GM23338 (cell line): Measurements from ENCODE around the gene ENPP7. TPM values are rescaled to one million over a fixed set of nuclear protein-coding genes. Genes with fewer than 3 reads are reported as not detected.
A peak's percentile ranks its signal among the peaks of the same experiment; 100 is the strongest.

Source experiments
- ATAC-seq: fragments of 200-7000 bp; cut with Tn5 transposase; 3 replicates; pipeline ENCODE4 v1.9.1; 2020
- DNase-seq: peaks from one replicate; pipeline ENCODE4 v3.0.0-alpha.2; 2015; ENCODE audit warnings: low spot score
- H2AFZ ChIP-seq: fragments of 200-600 bp; sonication (generic); 2 replicates; pipeline ENCODE4 v1.8.0; 2016; ENCODE audit warnings: antibody characterized with exemption, mild to moderate bottlenecking, moderate library complexity
- H3F3A ChIP-seq: fragments of 200-600 bp; sonication (generic); replicated peaks from 2 replicates; pipeline ENCODE4 v1.8.0; 2017; ENCODE audit warnings: antibody characterized with exemption, mixed run types, low read depth
- H3K27ac ChIP-seq: fragments of 200-600 bp; sonication (generic); 2 replicates; pipeline ENCODE4 v1.6.1; 2016; ENCODE audit warnings: low read depth
- H3K27me3 ChIP-seq: fragments of 200-600 bp; sonication (generic); 2 replicates; pipeline ENCODE4 v1.8.0; 2016; ENCODE audit warnings: mild to moderate bottlenecking, mixed run types, moderate library complexity; ENCODE audit not compliant: insufficient read depth
- H3K36me3 ChIP-seq: fragments of 200-600 bp; sonication (generic); 2 replicates; pipeline ENCODE4 v1.8.0; 2016; ENCODE audit warnings: mild to moderate bottlenecking; ENCODE audit not compliant: insufficient read depth
- H3K4me1 ChIP-seq: fragments of 200-600 bp; sonication (generic); 2 replicates; pipeline ENCODE4 v1.8.0; 2016; ENCODE audit warnings: mild to moderate bottlenecking, moderate library complexity; ENCODE audit not compliant: insufficient read depth
- H3K4me2 ChIP-seq: fragments of 200-600 bp; sonication (generic); 2 replicates; pipeline ENCODE4 v1.7.1; 2017; ENCODE audit warnings: mixed run types
- H3K4me3 ChIP-seq: fragments of 200-600 bp; sonication (generic); 2 replicates; pipeline ENCODE4 v1.6.1; 2016; ENCODE audit warnings: mixed run types
- H3K79me2 ChIP-seq: fragments of 200-600 bp; sonication (generic); replicated peaks from 2 replicates; pipeline ENCODE4 v1.8.0; 2017; ENCODE audit warnings: mild to moderate bottlenecking; ENCODE audit not compliant: insufficient read depth
- H3K9me2 ChIP-seq: fragments of 200-600 bp; sonication (generic); 2 replicates; pipeline ENCODE4 v1.8.0; 2017; ENCODE audit not compliant: insufficient read depth
- H4K20me1 ChIP-seq: fragments of 200-600 bp; sonication (generic); replicated peaks from 2 replicates; pipeline ENCODE4 v1.8.0; 2017; ENCODE audit warnings: mild to moderate bottlenecking; ENCODE audit not compliant: insufficient read depth
- H3K27ac Mint-ChIP-seq: 2 replicates; pipeline ENCODE4 v1.8.0; 2020; ENCODE audit warnings: inconsistent platforms, mild to moderate bottlenecking, moderate library complexity, mixed read lengths
- H3K27me3 Mint-ChIP-seq: 3 replicates; pipeline ENCODE4 v1.8.0; 2022; ENCODE audit warnings: low read depth, mild to moderate bottlenecking, moderate library complexity, mixed read lengths, inconsistent platforms; ENCODE audit not compliant: insufficient read depth, poor library complexity
- H3K36me3 Mint-ChIP-seq: 3 replicates; pipeline ENCODE4 v1.8.0; 2021; ENCODE audit warnings: low read depth, mild to moderate bottlenecking, inconsistent platforms, moderate library complexity, mixed read lengths
- H3K4me1 Mint-ChIP-seq: 3 replicates; pipeline ENCODE4 v1.8.0; 2020; ENCODE audit warnings: mild to moderate bottlenecking, inconsistent platforms, mixed read lengths
- H3K4me3 Mint-ChIP-seq: 3 replicates; pipeline ENCODE4 v1.8.0; 2021; ENCODE audit warnings: moderate library complexity, mild to moderate bottlenecking, inconsistent platforms, mixed read lengths
- H3K9me3 Mint-ChIP-seq: 3 replicates; pipeline ENCODE4 v1.8.0; 2020; ENCODE audit warnings: moderate library complexity, mild to moderate bottlenecking, inconsistent platforms, mixed read lengths
- polyA plus RNA-seq: library from polyadenylated mRNA; unstranded; fragments of >200 nt; fragmentation: Nextera tagmentation; extraction: Ambion mirVana; gene quantifications from 2 replicates; pipeline ENCODE4 v1.2.1, GENCODE V29; 2016
- total RNA-seq: library from RNA; depleted of rRNA; stranded (reverse); fragments of >200 nt; shearing (Covaris generic); gene quantifications from 2 replicates; pipeline ENCODE4 v1.2.3, GENCODE V29; 2014
- TF ChIP-seq, protein P1 (sequence below): fragments of 250-450 bp; sonication (Bioruptor Pico); IDR thresholded peaks from 2 replicates; pipeline ENCODE4 v1.5.0; 2020; ENCODE audit warnings: mild to moderate bottlenecking, moderate library complexity
- TF ChIP-seq, protein P2 (sequence below): IDR thresholded peaks from 2 replicates; pipeline ENCODE4 v1.6.1; 2016; ENCODE audit warnings: antibody characterized with exemption

ENPP7 gene
- total and polyA plus RNA-seq, 2 experiments from 2014 or later = not detected

DNA sequence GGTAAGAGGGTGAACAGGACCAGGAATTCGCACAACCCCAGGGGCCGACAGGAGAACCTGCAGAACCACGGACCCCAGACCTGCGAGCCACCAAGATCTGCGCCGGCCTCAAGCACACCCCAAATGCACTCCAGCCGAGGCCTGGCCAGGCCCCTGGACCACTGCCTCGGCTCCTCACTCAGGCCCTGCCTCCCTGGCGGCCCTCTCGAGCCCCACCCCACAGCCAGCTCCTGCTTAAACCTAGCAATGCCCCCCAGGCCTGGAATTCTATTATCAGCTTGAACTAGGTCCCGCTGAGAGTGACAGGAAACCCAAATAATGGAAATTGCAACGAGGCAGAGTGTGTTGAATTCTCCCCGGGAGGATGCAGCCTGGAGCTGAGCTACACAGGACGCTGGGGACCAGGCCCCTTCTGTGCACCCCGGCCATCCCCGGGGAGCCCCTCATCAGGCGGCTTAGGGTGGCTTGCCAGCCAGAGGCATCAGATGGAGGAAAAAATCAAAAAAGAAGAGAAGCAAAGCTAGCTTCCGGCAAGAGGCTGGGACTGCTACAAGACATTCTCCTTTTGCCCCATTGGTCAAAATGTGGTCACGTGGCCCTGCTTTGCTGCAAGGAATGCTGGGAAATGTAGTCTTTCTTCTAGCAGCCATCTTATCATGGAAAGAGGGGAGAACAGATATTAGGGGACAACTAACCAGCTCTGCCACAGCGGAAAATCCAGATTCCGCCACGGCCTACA, 2.4 kb upstream of the ENPP7 start:
- Histone ChIP-seq H3K27me3 (no peaks in the 10 kb centered on the region), H3F3A (no peaks in the 10 kb centered on the region), H3K9me2 (no peaks in the 10 kb centered on the region), H3K79me2 (no peaks in the 10 kb centered on the region), H2AFZ (peak overlapping the region; percentile 52), H3K4me3 (no peak overlapping the region), H3K27ac (no peak overlapping the region), H4K20me1 (no peaks in the 10 kb centered on the region), H3K36me3 (no peaks in the 10 kb centered on the region), H3K4me2 (0 out of 2 replicates have a peak overlapping the region, but pooled peaks have one; percentile 53), H3K4me1 (no peaks in the 10 kb centered on the region)
- H3K36me3 Mint-ChIP-seq = no peaks in the 10 kb centered on the region
- peak; percentile 95 for DNase-seq
- peaks cover 10% of the 10 kb centered on the region for H3K27me3 Mint-ChIP-seq
- TF ChIP-seq, protein P1, sequence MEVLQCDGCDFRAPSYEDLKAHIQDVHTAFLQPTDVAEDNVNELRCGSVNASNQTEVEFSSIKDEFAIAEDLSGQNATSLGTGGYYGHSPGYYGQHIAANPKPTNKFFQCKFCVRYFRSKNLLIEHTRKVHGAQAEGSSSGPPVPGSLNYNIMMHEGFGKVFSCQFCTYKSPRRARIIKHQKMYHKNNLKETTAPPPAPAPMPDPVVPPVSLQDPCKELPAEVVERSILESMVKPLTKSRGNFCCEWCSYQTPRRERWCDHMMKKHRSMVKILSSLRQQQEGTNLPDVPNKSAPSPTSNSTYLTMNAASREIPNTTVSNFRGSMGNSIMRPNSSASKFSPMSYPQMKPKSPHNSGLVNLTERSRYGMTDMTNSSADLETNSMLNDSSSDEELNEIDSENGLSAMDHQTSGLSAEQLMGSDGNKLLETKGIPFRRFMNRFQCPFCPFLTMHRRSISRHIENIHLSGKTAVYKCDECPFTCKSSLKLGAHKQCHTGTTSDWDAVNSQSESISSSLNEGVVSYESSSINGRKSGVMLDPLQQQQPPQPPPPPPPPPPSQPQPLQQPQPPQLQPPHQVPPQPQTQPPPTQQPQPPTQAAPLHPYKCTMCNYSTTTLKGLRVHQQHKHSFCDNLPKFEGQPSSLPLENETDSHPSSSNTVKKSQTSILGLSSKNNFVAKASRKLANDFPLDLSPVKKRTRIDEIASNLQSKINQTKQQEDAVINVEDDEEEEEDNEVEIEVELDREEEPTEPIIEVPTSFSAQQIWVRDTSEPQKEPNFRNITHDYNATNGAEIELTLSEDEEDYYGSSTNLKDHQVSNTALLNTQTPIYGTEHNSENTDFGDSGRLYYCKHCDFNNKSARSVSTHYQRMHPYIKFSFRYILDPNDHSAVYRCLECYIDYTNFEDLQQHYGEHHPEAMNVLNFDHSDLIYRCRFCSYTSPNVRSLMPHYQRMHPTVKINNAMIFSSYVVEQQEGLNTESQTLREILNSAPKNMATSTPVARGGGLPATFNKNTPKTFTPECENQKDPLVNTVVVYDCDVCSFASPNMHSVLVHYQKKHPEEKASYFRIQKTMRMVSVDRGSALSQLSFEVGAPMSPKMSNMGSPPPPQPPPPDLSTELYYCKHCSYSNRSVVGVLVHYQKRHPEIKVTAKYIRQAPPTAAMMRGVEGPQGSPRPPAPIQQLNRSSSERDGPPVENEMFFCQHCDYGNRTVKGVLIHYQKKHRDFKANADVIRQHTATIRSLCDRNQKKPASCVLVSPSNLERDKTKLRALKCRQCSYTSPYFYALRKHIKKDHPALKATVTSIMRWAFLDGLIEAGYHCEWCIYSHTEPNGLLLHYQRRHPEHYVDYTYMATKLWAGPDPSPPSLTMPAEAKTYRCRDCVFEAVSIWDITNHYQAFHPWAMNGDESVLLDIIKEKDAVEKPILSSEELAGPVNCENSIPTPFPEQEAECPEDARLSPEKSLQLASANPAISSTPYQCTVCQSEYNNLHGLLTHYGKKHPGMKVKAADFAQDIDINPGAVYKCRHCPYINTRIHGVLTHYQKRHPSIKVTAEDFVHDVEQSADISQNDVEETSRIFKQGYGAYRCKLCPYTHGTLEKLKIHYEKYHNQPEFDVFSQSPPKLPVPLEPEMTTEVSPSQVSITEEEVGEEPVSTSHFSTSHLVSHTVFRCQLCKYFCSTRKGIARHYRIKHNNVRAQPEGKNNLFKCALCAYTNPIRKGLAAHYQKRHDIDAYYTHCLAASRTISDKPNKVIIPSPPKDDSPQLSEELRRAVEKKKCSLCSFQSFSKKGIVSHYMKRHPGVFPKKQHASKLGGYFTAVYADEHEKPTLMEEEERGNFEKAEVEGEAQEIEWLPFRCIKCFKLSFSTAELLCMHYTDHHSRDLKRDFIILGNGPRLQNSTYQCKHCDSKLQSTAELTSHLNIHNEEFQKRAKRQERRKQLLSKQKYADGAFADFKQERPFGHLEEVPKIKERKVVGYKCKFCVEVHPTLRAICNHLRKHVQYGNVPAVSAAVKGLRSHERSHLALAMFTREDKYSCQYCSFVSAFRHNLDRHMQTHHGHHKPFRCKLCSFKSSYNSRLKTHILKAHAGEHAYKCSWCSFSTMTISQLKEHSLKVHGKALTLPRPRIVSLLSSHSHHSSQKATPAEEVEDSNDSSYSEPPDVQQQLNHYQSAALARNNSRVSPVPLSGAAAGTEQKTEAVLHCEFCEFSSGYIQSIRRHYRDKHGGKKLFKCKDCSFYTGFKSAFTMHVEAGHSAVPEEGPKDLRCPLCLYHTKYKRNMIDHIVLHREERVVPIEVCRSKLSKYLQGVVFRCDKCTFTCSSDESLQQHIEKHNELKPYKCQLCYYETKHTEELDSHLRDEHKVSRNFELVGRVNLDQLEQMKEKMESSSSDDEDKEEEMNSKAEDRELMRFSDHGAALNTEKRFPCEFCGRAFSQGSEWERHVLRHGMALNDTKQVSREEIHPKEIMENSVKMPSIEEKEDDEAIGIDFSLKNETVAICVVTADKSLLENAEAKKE (CRISPR knock-in tag) = no peak
- TF ChIP-seq, protein P2, sequence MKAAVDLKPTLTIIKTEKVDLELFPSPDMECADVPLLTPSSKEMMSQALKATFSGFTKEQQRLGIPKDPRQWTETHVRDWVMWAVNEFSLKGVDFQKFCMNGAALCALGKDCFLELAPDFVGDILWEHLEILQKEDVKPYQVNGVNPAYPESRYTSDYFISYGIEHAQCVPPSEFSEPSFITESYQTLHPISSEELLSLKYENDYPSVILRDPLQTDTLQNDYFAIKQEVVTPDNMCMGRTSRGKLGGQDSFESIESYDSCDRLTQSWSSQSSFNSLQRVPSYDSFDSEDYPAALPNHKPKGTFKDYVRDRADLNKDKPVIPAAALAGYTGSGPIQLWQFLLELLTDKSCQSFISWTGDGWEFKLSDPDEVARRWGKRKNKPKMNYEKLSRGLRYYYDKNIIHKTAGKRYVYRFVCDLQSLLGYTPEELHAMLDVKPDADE = 0 out of 2 replicates have a peak, but pooled peaks have one; percentile 68
- H3K4me3 Mint-ChIP-seq = peak overlapping the region; percentile 55
- ATAC-seq = peak; percentile 80
- no peaks in the 10 kb centered on the region for H3K9me3 Mint-ChIP-seq
- peaks cover 7% of the 10 kb centered on the region; the same call in 1 of the 3 replicates for H3K4me1 Mint-ChIP-seq
- H3K27ac Mint-ChIP-seq = peak overlapping the region; percentile 67; the same call in 1 of the 2 replicates
